Stimulated activated CD4-positive, alpha-beta T cell treated with anti-CD3 and anti-CD28 coated beads, Interleukin-12 subunit alpha, Interleukin-12 subunit beta, amount 100 ng/mL, for 48 hours (primary cell): ENCODE data around the gene C3orf18.

ENCODE experiments used
- DNase-seq, 3 donors: peaks; one replicate each; pipeline ENCODE4 v3.0.0-alpha.2; 2020; ENCODE audit warnings: low read depth in 2 of 3, low spot score in 1 of 3

Gene C3orf18

DNA sequence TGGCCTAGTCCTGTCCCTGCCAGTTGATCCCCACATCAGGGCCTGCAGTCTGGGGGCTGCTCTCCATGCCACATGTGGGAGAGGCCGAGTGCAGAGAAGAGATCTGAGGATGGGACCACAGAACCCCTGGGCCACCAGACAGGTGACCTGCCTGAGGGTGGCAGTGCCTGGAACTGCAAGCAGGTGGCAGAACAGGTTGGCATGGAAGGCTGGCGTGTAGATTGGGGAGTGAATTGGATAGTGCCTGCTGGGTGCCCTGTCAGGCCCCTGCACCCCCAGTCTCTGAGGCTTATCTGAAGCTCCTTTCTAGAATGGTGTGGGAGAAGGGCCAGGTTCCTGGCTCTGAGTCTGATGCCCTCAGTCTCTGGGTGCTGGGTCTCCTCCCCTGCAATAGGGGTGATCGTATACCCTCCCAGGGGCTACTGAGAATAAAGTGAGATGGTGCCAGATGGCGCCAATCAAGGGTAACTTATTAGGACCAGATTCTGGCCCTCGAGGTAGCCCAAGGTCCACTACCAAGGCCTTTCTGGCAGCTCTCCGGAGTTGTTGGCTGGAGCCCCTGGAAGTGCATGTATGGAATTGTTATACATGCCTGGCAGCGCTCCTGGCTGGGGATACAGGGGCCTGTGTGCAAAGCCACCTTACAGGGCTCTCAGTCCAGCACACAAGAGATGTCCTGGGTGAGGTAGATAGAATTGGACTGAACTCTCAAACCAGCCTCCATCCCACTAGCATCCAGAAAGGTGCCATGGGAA, 15.7 kb downstream of the C3orf18 start:
- DNase-seq, result no peak

DNA sequence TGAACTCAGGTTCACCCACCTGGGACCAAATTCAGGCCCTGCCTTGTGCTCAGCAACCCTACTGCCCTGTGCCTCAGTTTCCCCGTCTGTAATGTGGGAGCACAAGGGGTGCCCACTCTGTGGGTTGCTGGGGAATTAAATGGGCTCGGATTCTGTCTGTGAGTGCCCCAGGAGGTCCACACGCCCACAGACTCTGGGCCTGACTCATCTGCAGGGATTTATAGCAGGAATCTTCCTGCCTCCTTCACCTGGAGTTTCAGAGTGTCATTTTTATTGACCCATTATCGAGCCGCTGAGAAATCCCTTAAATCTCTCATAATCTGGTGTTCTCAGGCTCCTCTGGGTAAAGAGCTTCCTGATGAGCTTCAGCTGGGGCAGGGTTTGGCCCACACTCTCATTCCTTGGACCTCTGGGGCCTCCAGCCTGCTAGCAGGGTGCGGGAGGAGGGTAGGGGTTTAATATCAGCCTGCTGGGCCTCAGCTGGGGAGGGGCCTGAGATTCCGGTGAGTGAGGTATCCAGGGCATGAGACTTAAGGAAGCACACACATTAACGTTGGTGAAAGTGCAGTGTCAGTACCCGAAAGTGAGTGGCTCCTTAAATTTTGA, 16.4 kb downstream of the C3orf18 start:
- DNase-seq, result no peak

DNA sequence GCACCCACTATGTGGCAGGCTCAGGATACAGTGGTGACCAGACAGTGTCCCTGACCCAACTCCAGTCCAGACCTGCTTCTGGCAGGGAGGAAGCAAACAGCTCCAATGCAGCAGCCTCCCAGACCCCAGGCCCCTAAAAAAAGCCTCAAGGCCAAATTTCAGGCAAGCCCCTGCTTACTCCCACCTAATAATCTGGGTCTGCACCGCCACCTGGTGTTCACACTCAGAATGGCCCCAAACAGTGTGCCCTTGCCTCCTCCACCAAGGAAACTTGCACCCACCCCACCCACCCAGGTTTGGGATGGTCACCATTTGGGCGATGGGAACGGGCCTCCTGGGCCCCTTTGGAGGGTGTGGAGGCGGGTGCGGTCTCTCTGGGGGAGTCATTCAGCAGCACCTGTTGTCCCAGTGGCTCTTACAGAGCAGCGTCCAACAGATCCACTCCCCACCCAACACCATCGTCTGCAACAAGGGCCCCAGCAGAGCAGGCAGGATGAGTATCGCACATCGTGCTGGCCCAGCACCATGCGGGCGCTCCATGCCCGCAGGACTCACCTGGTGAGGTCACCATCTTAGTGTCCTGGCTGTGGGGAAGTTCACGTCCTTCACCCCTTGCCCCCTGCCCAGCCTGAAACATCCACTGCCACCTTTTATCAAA, 17.3 kb downstream of the C3orf18 start:
- peak; percentile 39 to 78 (median 58) for DNase-seq

DNA sequence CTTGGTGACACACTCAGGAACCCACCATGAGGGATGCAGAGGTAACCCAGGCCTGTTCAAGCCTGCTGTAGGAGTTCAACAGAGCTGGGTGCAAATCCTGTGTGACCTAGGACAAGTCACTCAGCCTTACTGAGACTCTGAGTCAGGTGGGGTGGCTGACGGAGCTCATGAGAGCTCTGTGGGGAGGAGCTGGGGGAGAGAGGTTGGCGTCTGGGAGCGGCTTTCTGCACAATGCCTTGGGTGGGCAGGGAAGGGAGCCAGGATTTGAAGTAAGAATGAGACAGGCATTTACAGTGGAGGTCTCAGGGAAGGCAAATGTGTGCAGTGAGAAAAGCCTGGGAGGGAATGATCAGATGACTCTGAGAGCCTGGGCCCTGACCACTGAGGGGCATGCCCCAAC, 18.3 kb downstream of the C3orf18 start:
- no peak for DNase-seq

DNA sequence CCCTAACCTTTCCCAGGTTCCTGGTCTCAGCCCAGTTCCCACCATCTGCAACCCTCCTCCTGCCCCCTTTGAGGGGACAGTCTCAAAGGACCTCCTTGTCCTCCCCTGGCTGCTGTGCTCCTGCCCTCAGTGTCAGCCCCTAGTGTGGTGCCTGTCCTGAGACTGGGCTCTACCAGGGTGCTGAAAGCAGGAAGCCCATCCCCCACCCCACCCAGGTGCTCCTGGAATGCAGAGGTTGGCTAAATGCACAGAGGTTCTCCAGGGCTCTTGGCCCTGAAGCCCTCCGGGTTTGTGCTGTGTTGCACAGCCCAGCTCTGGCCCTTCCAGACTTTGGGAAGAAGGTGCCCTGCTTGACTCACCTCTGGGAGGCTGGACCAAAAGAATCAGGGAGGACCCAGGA, 21.8 kb downstream of the C3orf18 start:
- no peak for DNase-seq

DNA sequence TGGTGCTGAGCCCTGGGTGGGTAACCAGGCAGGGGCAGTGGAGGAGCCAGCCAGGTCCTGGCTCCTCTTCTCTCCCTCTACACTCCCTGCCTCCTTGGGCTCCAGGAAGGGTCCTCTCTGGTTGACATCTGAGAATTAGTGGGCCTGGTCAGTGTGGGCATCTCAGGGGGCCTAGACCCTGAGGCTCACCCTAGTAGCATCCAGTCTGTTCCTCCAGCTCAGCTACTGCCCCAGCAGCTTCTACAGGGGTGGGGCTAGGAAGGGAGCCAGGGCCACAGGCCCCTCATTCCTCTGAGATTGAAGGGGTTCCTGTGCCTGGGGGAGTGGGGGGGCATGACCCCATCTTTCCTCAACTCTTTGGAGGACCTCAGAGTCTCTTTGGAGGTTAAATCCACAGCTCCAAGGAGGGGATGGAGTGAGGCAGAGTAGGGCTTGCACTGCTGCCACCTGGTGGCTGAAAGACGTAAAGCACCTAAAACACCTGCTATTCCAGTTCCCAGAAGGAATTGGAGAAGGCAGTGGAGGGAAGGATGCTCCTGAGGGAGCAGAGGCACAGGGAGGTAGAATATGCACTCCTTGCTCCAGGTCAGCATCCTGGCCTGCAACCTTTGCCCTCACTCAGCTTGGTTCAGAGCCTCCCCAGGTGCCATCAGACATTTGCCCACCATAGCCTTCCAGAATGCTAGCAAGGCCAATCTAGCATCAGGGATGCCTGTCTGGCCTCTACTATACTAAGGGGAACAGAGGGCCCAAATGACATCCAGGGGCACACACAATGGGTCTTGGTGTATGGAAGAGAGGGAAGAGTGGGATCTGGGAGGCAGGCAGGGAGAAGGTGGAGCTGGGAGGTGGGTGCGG, 25.1 kb downstream of the C3orf18 start:
- peak; percentile 27 to 68 (median 54) for DNase-seq

DNA sequence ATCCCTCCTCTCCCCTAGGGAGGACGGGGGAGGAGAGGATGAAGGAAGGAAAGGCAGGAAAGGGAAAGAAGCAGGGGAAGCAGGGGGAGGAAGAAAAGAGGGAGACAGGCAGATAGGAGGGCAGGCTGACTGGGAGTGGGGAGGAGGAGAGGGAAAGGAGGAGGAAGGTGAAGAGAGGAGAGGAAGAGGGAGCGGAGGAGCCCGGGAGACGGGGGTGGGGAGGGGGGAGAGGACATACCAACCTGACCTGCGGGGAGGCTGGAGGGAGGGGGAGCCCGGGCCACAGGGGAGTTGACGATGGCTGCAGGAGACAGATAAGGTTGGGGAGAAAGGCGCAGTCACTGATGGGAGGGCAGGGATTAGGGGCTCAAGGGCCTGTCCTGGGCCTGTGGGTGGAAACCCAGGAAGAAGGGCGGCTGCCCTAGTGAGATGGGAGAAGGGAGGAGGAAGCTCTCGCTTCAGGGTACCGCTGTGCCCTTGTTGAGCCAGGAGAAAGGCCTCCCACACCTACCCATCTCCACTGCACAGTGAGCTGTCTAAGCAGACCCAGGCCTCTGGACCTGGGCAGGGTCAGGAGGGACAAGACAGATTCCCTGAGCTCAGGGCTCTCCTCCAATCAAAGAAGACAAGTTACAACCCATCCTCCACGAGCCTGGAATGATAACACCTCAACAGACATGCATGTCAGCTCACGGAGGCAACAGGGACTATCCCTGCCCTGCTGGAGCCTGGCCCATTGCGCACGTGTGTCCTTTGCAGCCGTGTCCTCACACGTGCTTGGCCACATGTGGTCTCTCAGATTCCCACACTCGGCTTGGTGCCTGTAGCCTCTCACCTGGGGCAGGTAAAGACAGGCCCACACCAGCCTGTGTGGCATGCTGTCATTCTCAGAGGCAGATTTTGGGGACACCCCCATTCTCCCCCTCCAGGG, 27.9 kb downstream of the C3orf18 start:
- DNase-seq, result no peak

DNA sequence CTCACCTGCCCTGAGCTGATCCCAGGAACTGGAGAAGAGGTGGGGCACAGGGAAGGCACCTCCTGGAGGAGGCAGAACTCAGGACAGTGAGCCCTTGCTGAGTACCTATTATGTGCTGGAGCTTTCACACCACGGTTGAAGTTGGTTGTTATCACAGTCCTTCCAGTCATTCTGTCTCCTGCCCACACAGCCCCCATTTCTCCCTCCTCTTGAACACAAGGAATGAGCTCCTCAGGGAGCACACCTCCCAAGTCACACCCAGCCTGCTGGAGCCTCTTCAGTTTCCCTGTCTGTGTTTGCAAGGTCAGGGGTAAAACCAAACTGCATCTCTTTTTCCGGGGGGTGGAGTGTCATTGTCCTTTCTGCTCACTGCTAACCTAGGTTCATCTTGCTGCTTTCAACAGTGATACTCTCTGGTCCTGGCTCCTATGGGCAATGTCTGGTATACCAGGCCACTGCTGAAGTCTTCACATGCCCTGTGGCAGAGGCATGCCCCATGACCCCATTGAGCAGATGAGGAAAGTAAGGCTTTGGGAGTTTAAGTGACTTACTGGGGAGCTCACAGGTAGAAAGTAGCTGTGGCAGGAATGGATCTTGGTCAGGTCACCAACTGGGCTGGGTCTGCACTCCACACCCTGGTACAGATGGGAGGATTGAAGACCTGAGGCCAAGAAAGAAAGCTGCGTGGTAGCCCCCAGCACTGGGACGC, 30.0 kb downstream of the C3orf18 start:
- no peak for DNase-seq

DNA sequence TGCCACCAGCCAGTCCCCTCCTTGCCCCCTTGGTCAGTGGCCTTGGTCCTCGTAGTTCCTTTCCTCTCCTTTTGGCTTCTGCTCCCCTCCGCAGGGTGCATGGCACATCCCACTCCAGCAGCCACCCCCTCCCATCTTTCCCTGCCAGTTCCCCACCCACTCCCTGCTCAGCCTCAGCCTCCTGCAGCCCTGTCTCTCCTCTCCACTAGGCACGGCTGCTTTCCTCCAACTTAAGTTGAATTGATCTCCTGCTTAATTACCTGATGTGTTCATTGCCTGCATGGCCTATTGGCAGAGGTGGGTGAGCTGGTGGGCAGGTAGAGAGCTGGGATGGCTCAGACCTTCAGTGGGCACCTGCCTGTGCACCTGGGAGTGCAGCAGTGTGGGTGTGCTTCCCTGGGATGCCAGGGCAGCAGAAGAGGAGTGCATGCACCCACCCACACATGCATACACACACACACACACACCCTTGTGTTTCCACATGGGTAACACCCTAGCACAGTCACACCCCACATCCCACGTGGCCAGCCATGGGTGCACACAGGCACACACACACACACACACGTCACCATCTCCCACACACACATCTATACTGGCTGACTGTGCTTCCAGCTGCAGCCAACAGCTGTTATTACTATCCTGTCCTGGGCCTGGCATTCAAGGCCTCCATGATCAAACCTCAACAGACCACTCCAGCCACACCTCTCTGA, 30.9 kb downstream of the C3orf18 start:
- no peak for DNase-seq

DNA sequence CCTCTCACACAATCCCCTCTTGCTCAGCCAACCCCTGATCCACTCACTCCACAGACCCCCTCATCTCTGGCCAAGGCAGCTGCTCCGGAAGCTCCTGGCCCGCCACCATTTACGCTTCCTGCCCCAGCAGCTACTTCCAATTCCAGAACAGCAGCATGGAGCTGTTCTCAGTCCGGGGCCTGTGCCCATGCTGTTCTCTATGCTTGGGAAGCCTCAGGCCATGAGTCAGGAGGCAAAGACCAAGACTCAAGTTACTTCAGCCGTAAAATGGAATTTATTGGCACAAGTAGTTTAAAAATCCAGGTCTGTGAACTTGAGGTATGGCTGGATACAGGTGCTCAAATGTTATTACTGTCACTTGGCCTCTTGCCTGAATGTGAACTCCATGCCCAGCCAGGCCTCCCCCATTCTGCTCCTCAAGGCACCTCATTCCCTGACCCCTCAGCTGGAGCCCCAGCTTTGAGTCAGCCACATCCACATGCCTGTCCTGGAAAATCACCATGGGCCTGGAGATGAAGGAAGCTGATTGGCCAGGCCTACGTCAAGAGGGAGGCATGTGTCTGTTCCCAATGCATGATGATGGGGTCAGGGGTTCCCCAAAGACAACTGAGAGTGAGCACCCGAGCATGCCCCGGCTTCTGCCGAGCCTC, 32.7 kb downstream of the C3orf18 start:
- no peak for DNase-seq

DNA sequence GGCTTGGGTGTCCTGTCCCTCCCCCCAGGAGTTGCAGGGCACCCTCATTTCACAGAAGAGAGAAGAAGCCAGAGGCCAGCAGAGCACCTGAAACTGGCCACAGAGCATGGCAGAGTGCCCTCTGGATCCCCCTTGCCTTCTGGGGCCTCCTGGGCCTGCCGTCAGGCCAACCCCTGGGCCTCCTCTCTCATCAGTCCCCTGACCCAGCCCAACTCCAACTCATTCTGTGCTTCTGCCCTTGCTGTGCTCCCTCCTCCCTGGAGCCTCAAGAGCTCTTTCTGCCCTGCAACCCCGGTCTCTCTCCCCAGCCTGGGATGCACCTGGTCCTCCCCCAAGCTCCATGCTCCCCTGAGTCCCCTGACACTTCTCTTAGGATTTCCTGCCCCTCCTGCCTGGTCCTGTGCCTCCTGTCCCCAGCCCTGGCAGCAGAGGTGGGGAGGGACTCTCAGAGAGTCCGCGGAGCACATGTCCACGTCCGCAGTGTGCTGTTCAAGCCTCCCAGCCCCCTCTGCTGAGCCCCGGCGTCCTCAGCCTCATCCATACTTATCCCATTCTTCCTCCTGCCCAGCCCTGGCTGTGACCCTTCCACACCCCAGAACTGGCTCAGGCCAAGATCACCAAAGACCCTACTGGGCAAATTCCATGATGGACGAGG, 33.6 kb downstream of the C3orf18 start:
- no peak for DNase-seq

DNA sequence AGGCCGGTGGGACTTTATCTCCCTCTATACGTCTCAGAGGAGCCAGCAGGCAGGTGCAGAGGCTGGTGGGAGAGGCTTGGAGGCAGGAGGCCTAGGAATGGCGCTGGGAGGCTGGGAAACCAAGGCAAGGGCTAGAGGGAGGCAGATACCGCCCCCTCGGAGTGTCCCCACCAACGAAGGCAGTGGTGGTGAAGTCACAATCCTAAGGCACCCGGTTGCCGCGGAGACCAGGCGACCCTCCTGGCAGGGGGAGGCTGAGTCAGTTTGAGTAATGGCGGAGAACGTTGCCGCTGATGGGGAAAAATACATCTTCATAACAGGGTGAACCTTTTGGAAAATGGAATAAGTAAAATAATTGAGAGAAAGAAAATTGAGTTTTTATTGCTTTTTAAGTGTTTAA, 34.2 kb downstream of the C3orf18 start:
- DNase-seq, result no peak

DNA sequence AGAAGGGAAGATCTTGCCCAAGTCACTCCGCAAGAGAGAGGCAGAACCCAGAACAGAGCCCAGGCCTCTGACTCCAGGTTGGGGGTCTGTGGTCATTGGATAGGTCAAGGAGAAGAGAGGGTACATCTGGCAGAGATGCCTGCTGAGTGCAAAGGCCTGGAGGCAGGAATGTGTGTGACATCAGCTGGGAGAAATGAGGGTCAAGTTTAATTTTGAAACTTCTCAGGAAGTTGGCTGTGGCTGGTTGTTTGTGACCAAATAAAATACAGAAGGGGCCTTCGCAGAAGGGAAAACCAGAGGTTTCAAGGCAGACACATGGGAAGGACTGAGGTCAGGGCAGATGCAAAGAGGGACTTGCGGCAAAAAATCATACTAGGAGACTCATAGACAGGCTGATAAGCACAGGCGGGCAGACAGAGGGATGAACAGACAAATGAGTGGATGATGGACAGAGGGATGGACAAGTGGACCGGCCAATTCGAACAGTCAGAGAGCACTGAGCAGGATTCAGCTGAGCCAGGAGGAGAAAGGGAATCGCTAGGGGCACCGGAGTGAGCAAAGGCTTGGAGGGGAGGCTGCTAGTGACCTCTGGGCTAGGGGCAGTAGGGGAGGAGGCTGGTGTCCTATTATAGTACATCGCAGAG, 35.4 kb downstream of the C3orf18 start:
- DNase-seq, result no peak

DNA sequence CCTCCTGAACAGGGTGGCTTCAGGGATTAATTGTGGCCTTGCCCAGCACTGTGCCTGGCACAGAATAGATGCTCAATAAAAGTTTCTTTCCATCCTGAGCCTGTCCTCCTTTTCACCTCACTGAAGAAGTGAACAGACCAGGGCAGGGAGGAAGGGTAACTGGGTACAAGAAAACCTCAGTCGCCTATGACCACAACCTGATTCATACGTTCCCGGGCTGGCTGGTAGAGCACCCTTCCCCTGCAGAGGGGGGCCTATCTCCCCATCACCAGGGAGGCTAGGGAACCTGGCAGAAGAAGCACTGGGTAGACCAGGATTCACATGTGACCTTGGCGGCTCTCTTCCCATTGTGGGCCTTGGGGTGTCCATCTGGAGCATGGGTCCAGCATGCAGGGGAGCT, 36.3 kb downstream of the C3orf18 start:
- DNase-seq, result no peak

DNA sequence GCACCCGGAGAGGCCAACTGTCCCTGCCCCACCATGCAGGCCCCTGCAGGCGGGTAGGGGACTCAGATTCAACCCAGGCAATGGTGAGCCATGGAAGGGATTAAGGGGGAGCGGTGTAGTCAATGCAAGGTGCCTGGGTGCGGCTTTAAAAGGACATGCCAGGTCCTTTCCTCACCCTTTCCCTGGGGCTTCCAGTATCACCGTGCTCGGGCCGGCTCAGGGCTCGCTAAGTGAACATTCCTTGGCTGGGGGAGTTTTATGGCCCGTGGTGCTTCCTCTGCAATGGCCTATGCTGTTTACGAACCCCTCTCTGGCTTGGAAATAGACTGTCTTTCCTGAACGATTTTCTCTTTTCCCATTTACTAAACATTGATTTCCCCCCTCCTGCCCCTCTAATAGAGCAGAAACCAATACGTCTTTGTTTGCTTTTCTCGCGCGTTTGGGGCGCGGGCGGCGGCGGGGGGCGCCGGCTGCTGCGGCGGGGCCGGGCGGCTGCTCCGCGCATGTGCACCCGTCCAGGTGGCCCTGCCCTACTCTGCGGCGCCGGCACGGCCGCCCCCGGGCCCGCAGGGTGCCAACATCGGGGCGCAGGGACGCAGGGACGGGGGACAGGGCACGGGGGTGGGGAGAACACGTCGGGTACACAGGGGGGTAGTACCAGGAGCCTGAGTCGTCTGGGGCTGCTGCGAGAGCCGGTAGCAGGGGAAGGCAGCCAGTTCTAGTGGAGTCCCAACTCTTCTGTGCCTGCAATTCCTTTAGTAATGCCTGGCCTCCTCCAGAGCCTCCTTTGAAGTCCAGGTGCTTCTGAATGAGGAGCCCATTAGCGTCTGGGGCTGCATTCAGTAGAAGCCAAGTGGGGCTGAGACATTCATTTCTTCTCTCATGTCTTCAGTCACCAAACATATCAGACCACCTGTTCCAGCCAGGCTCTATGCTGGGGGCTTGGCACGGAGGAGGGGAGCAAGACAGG, 37.3 kb downstream of the C3orf18 start:
- no peak for DNase-seq

DNA sequence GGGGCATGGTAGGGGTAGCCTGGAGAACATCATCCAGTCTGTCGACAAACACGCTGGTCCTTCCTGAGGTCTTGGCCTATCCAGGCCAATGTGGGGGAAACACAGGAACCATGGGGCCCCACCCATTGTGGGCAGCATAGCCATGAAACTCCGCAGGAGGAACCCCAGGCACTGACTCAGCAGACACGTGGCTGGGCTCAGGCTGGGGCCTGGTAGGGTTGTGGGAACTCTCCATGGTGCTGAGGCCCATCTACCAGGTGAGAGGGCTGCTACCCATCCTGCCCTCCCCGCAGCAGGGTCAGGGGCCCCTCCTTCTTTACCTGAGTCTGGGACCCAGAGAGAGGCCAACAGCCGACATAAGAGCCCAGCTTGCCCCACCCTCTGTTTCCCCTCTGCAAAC, 41.6 kb downstream of the C3orf18 start:
- DNase-seq, result peak; percentile 50 to 58 (median 55)
